Measurements from ENCODE around the gene RNF213.
A peak's percentile ranks its signal among the peaks of the same experiment; 100 is the strongest.

RNF213 gene

DNA sequence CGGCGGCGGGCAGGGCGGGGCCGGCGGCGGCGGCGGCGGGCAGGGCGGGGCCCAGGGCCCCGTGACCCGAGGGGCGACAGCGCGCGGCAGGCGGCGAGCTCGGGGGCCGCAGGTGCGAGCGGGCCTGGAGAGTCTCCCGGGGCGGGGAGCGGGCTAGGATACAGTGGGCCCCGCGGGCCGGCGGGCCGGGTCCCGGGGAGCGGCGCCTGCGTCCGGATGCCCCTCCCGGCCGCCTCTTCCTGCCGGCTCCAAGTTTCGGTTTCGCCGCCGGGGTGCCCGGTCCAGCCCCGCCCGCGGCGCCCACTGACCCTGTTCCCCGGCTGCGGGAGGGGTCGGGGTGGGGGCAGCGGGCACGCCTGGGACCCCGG lies at the start of gene RNF213:
TSS of gene RNF213 (plus strand) at position 62 of the 368 bp plus-strand sequence. CDS start 2,830 bp downstream, outside the sequence.
- peak in 1 of 2 donors; percentile 26 for DNase-seq

- DNase-seq = no peak
Measured at GRCh38 chr17:80212109-80212508, 48.5 kb upstream of the RNF213 start.

- no peak for DNase-seq
Measured at GRCh38 chr17:80212511-80212910, 48.1 kb upstream of the RNF213 start.

DNA sequence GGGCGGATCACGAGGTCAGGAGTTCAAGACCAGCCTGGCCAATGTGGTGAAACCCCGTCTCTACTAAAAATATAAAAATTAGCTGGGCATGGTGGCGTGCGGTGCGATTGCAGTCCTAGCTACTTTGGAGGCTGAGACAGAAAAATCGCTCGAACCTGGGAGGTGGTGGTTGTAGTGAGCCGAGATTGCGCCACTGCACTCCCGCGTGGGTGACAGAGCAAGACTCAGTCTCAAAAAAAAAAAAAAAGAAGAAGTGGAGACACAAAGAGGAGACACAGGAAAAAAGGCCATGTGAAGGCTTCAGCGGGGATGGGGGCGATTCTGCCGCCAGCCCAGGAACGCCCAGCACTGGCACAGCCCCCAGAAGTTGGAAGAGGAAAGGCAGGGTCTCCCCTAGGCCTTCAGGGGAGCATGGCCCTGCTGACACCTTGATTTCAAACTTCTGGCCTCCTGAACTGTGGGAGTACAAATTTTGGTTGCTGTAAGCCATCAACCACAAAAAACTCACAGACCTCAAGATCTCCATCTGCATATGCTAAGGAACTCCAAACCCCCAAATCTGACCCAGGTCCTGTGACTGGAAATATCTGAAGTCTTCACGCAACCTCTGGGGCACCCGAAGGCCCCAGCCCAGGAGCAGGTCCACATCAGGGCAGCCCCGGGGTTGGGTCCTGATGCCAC lies 47.5 kb upstream of the RNF213 start:
- no peak for DNase-seq

DNA sequence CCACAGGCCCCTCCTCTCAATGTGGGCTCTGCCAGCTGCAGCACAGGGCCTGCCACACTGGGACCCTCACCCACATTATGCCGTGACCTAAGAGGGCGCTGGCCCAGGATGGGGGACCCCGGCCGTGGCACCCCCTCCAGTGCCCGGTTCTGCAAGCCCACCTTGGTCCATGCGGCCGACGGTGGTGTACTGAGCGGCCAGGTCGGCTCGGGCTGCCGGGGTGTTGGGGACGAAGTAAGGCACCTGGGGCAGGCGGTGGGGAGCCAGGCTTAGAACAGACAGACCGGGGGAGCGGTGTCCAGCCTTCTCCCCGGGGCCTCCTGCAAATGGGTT lies 47.0 kb upstream of the RNF213 start:
- DNase-seq = no peak

DNA sequence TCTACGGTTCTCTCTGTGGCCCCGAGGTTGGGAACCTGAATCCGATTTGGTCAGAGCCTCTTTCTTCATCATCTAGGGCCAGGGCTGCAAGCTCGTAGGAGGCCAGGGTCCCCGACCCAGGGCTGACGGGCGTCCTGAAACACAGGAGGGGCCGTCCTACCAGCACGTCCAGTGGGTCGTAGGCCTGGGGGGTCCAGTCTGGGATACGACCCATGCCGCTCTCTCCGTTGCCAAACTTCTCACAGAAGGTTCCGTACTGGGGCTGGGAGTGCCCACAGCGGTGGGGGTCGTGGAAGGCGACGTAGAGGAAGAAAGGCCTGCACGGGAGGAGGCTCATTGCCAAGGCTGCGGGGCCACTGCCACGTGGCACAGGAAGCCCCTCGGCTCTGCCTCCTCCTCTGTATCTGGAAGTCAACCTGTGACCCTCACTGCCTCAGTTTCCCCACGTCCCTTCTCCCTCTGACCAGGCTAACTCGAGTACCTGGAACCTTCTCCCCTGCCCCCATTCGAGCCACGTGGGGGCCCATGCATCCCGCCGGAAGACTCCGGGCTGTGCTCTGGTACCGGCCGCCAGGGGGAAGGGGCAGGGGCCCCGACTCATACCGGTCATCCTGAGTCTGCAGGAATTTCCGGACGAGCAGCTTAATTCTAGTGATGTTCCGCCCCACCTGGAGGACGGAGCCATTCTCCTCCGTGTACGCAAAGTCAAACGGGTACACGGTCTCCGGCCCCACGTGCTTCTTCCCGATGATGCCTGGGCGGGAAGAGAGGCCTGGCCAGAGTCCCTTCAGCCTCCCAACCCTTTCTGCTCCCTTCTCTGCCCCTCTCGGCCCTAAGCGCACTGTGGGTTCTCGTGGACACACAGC lies 46.4 kb upstream of the RNF213 start:
- DNase-seq = no peak

DNA sequence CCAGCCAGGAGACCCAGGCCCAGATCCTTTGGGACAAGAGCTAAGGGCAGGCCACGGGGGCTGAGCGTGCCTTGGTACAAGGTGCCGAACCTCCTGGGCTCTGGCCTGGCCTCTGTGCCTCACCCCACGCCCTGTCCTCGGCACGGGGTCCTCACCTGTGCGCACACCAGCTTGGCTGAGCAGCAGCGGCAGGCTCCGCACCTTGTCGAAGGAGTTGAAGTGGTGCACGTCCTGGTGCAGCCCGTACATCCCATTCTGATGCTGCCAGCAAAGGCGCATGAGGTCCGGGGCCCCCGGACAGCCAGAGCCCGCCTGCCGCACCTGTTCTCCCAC lies 45.8 kb upstream of the RNF213 start:
- DNase-seq = no peak

DNA sequence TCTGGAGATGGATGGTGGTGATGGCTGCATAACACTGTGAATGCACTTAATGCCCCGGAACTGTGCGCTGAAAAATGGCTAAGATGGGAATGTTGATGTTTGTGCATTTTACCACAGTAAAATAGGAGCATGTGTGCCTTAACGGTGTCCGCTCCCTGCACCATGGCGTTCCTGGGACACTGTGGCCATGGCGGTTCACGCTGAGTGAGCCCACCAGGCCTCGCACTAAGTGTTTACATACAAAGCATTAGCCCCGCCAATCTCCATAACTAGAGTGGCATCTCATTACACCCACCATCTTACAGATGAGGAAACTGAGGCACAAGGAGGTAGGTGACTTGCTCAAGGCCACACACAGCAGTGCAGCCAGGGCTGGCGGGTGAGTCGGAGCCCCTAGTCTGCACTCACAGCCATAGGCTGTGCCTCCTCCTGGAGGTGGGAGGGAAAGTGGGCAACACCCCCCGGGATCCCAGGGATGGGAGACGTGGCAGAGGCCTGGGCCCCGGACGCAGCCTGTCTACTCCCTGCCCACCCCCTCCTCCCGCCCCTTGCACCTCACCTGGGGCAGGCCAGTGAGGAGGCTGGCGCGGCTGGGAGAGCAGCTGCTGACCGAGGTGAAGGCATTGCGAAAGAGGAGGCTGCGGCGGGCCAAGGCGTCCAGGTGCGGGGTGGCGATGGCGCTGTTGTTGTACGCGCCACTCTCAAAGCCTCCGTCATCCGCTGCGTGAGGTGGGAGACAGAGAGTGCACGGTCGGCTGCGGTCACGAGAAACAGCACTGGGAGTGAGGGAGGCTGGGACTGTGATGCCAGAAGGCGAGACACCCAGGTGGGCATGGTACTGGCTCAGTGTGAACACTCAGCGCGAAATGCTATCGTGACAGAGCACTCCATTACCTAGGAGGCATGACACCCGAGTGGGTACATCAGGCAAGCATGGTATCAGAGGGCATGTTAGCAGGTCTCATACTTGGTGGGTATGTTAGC lies 43.9 kb upstream of the RNF213 start:
- DNase-seq = no peak

DNA sequence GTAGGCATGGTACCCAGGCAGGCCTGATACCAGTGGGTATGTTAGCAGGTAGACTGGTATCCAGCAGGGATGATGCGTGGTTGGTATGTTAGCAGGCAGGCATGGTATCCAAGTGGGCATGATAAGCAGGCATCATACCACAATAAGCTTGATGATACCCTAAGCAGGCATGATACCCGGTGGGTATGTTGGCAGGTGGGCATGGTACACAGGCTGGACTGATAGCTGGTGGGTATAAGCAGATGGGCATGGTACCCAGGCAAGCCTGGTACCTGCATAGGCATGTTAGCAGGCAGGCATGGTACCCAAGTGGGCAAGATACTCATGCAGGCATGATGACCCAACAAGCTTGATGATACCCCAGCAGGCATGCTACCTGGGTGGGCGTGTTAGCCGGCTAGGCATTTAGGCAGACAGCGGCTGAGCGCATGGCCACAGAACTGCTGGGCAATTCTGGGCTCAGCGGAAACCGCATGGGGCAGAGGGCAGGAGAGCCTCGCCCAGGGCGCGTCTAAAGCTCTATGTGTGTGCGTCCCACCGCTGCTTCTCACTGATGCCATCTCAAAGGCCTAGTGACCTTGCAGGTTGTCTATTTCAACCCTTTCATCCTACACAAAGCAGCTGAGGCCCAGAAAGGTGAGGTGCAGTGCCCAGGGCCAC lies 42.8 kb upstream of the RNF213 start:
- DNase-seq = no peak

DNA sequence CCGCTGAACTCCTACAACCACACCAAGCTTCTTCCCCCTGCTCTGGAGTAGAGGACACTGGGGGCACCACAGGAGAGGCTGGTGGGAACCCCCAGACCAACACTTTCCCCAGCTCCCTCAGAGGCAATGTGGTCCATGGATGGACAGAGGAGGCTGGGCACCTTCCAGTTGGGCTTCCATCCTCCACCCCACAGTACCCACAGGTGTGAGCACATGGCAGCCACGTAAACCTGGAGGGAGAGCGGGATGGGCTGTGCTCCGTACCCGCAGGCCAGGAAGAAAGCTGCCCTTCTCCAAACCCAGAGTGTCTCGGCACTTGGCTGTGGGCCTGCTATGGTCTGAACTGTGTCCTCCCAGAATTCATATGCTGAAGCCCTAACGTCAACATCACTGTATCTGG lies 42.3 kb upstream of the RNF213 start:
- no peak for DNase-seq

- DNase-seq = no peak
Measured at GRCh38 chr17:80219013-80219762, 41.5 kb upstream of the RNF213 start.

DNA sequence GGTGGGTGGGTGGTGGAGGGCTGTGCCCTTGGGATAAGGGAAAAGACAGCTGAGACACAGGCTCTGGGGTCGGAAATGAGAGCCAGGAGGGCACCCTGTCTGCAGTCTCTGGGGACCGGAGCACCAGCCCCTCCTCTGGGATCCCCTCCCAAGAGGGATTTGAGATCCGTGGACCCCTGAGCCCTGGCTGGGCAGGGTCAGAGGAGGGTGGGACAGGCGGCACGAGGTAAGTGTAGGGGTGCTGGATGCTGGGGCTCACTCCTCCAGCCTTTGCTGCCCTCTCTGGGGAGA lies 40.9 kb upstream of the RNF213 start:
- DNase-seq = no peak

- DNase-seq = peak in 1 of 2 donors; percentile 64
Measured at GRCh38 chr17:80220054-80220735, 40.5 kb upstream of the RNF213 start, which contains the start of the genes SGSH and SLC26A11. Gene SGSH (minus strand): TSS chr17:80220333. CDS start chr17:80220313, 20 bp downstream. Gene SLC26A11 (plus strand): TSS chr17:80220427. CDS start chr17:80221561, 1,134 bp downstream.

GRCh38 chr17:80220736-80221215 lies 39.9 kb upstream of the RNF213 start:
- no peak for DNase-seq

GRCh38 chr17:80221351-80222105 lies 39.1 kb upstream of the RNF213 start:
- no peak for DNase-seq

- no peak for DNase-seq
Measured at GRCh38 chr17:80222376-80223141, 38.1 kb upstream of the RNF213 start.

GRCh38 chr17:80223142-80223815 lies 37.4 kb upstream of the RNF213 start:
- no peak for DNase-seq

DNA sequence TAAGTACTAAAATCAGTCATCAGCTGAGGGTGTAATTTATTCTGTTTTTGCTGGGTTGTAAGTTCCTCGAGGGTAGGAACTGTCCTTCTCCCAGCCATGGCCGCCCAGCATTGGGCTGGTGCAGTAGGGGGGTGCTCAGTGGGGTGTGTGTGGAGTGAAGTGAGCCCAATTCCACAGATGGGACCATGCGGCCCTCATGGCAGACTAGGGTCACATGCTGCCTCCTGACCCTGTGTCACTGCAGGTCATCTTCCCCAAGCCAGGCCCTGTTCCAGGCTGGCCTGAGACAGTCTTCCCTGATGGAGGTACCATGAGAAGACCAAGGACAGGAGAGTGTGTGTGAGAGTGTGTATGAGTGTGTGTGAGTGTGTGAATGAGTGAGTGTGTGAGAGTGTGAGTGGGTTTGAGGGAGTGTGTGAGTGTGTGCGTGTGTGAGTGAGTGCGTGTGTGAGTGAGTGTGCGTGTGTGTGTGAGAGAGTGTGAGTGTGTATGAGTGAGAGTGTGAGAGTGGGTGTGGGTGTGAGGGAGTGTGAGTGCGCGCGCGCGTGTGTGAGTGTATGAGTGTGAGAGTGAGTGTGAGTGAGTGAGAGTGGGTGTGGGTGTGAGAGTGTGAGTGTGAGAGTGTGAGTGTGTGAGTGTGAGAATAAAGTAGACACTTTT lies 36.7 kb upstream of the RNF213 start:
- DNase-seq = no peak
